DND-41 (cell line): ENCODE measurements around the gene FHOD3.

ENCODE experiments used
- ATAC-seq: fragments of 200-7000 bp; cut with Tn5 transposase; 3 replicates; pipeline ENCODE4 v1.9.1; 2021; ENCODE audit warnings: low read depth; ENCODE audit not compliant: insufficient read depth
- DNase-seq: peaks from one replicate; pipeline ENCODE4 v3.0.0-alpha.2; 2020
- H2AFZ ChIP-seq: 2 replicates; pipeline ENCODE4 v1.6.0; 2012; ENCODE audit warnings: low read depth, low read length
- H3K27ac ChIP-seq: 2 replicates; pipeline ENCODE4 v1.5.1; 2012; ENCODE audit warnings: low read length, inconsistent platforms
- H3K27me3 ChIP-seq: fragments of 200-600 bp; sonication (generic); 2 replicates; pipeline ENCODE4 v1.6.0; 2012; ENCODE audit warnings: low read length, mild to moderate bottlenecking, inconsistent platforms; ENCODE audit not compliant: insufficient read depth, poor library complexity
- H3K36me3 ChIP-seq: 2 replicates; pipeline ENCODE4 v1.5.1; 2012; ENCODE audit warnings: low read length, inconsistent platforms; ENCODE audit not compliant: insufficient read depth
- H3K4me1 ChIP-seq: 2 replicates; pipeline ENCODE4 v1.5.1; 2012; ENCODE audit warnings: mild to moderate bottlenecking, low read length; ENCODE audit not compliant: insufficient read depth
- H3K4me2 ChIP-seq: 2 replicates; pipeline ENCODE4 v1.6.0; 2012; ENCODE audit warnings: mild to moderate bottlenecking, moderate library complexity, low read length, inconsistent platforms; ENCODE audit not compliant: insufficient read depth
- H3K4me3 ChIP-seq, 2 experiments: fragments of 200-600 bp in 1 of 2; shearing (Covaris generic) in 1 of 2; 2 replicates each; pipeline ENCODE4 v1.5.1; 2012 to 2016; ENCODE audit warnings: inconsistent platforms in 2 of 2, low read length in 2 of 2, mild to moderate bottlenecking in 2 of 2, low read depth in 1 of 2, moderate library complexity in 1 of 2
- H3K79me2 ChIP-seq: 2 replicates; pipeline ENCODE4 v1.6.0; 2012; ENCODE audit warnings: low read length, inconsistent platforms; ENCODE audit not compliant: insufficient read depth
- H3K9ac ChIP-seq: 2 replicates; pipeline ENCODE4 v1.6.0; 2012; ENCODE audit warnings: low read depth, mild to moderate bottlenecking, inconsistent platforms, low read length, moderate library complexity
- H3K9me3 ChIP-seq: 2 replicates; pipeline ENCODE4 v1.5.1; 2012; ENCODE audit warnings: low read length, moderate library complexity, mild to moderate bottlenecking, inconsistent platforms; ENCODE audit not compliant: insufficient read depth, severe bottlenecking
- H4K20me1 ChIP-seq: 2 replicates; pipeline ENCODE4 v1.6.0; 2012; ENCODE audit warnings: low read length; ENCODE audit not compliant: insufficient read depth
- EZH2 ChIP-seq: IDR thresholded peaks from 3 replicates; pipeline ENCODE4 v1.6.1; 2012; ENCODE audit warnings: borderline replicate concordance, low read depth, mild to moderate bottlenecking, moderate library complexity, low read length, inconsistent platforms; ENCODE audit not compliant: severe bottlenecking
- TF ChIP-seq, protein P1 (sequence below): IDR thresholded peaks from 2 replicates; pipeline ENCODE4 v1.5.1; 2012; ENCODE audit warnings: borderline replicate concordance, low read length, moderate library complexity, mild to moderate bottlenecking; ENCODE audit not compliant: poor library complexity, severe bottlenecking; ENCODE audit errors: extremely low read depth

Gene FHOD3

DNA sequence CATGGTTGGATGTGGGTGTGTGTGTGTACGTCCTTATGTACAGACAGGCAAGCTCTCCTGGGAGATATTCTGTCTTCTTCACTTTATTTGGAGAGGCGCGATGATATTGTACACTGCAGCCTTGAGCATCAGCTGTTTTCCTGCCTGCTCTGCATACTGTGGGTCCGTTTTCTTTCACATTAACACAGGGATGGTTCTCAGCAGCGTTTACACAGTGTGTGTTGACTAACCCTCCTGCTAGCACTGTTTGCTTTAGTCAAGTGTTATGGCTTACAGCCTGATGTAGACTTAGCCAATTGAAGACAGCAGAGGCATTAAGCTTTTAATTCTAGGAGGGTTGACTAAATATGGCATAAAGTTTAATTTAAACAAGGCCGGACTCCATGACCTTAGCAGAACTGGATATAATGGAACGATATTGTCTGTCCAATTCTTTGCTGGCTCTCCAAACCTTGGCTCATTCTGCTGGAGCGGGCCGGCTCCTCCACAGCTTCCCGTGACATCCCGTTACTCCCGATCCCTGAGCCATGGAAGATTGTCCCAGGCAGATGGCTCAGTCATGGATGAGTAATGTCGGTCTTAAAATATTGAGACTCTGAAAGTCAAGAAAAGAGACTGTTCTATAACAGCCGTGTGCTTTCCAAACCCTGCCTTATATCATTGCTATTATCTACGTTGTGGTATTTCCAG, 396.6 kb downstream of the FHOD3 start:
- ATAC-seq (no peak), DNase-seq (no peak)
- H3K9ac ChIP-seq, result no peak overlapping the region
- no peaks in the 10 kb centered on the region for H3K9me3 ChIP-seq
- no peak overlapping the region for H2AFZ ChIP-seq
- TF ChIP-seq, protein P1, sequence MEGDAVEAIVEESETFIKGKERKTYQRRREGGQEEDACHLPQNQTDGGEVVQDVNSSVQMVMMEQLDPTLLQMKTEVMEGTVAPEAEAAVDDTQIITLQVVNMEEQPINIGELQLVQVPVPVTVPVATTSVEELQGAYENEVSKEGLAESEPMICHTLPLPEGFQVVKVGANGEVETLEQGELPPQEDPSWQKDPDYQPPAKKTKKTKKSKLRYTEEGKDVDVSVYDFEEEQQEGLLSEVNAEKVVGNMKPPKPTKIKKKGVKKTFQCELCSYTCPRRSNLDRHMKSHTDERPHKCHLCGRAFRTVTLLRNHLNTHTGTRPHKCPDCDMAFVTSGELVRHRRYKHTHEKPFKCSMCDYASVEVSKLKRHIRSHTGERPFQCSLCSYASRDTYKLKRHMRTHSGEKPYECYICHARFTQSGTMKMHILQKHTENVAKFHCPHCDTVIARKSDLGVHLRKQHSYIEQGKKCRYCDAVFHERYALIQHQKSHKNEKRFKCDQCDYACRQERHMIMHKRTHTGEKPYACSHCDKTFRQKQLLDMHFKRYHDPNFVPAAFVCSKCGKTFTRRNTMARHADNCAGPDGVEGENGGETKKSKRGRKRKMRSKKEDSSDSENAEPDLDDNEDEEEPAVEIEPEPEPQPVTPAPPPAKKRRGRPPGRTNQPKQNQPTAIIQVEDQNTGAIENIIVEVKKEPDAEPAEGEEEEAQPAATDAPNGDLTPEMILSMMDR, result no peak
- no peak for TF ChIP-seq EZH2
- H3K27ac ChIP-seq, result no peak overlapping the region
- no peaks in the 10 kb centered on the region for H4K20me1 ChIP-seq
- no peak overlapping the region for H3K4me3 ChIP-seq
- H3K27me3 ChIP-seq, result no peaks in the 10 kb centered on the region
- no peaks in the 10 kb centered on the region for H3K36me3 ChIP-seq
- H3K4me1 ChIP-seq, result no peaks in the 10 kb centered on the region
- no peak overlapping the region for H3K4me2 ChIP-seq
- H3K79me2 ChIP-seq, result no peaks in the 10 kb centered on the region

DNA sequence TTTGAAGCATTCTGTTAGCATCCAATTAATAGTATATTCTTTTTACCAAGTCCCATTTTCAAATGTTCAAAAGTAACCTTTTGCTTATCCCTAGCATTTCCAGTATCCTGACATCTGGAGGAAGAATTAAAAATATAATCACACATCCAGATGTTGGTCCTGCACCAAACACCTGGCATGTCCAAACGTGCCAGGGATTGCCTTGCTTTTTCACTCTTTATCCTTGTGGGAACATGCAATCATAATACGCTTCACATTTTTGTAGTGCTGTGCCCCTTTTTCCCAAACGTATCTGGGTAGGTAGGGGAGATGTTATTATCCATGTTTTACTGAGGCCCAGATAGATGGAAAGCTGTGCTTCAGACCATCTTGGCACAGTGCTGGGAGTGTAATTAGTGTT, 398.3 kb downstream of the FHOD3 start:
- H2AFZ ChIP-seq, result no peak overlapping the region
- no peak for DNase-seq
- H3K79me2 ChIP-seq, result no peaks in the 10 kb centered on the region
- H3K9ac ChIP-seq, result no peak overlapping the region
- no peak overlapping the region for H3K27ac ChIP-seq
- no peak overlapping the region for H3K4me2 ChIP-seq
- no peak overlapping the region for H3K4me3 ChIP-seq
- no peaks in the 10 kb centered on the region for H3K9me3 ChIP-seq
- H3K4me1 ChIP-seq, result no peaks in the 10 kb centered on the region
- TF ChIP-seq, protein P1, result no peak
- no peak for TF ChIP-seq EZH2
- no peak for ATAC-seq
- H3K36me3 ChIP-seq, result no peaks in the 10 kb centered on the region
- no peaks in the 10 kb centered on the region for H3K27me3 ChIP-seq
- H4K20me1 ChIP-seq, result no peaks in the 10 kb centered on the region

DNA sequence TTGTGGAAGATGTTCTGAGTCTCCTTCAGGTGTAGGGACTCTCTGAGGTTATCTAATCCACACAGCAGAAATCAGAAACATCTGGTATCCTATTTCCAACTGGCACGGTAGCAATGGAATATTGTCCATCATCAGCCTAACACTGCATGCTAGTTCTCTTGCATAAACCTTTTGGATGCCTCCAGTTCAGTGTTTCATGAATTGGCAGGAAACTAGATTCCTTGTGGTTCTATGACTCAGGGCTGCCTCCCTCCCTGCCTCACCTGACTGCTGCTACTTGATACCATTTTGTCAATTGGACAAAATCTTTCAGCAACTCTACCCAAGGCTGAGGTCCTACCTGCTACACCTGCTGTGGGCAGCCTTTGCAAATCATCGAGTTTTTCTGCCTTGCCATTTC, 400.4 kb downstream of the FHOD3 start:
- Histone ChIP-seq H3K4me1 (no peaks in the 10 kb centered on the region), H3K79me2 (no peaks in the 10 kb centered on the region), H3K36me3 (no peaks in the 10 kb centered on the region), H4K20me1 (no peaks in the 10 kb centered on the region), H3K9me3 (no peaks in the 10 kb centered on the region), H3K27me3 (no peaks in the 10 kb centered on the region), H3K27ac (no peak overlapping the region), H3K9ac (no peak overlapping the region), H3K4me2 (no peak overlapping the region), H2AFZ (no peak overlapping the region), H3K4me3 (no peak overlapping the region)
- no peak for DNase-seq
- no peak for ATAC-seq
- TF ChIP-seq, protein P1, result no peak
- TF ChIP-seq EZH2, result no peak
